ENCODE data around the gene BEND5.

The BEND5 gene

GRCh38 chr1:48691429-48692001, 85.2 kb downstream of the BEND5 start:
- H3K9ac ChIP-seq (ENCODE audit: low read depth, low read length) = no peak overlapping the region
- H3K9me3 ChIP-seq (ENCODE audit: insufficient read depth, low read depth, low read length) = no peaks in the 10 kb centered on the region
- H3K27ac ChIP-seq (ENCODE audit: low read length) = no peak overlapping the region
- no peaks in the 10 kb centered on the region for H3K27me3 ChIP-seq (ENCODE audit: insufficient read depth, low read length)
- no peaks in the 10 kb centered on the region for H3K4me1 ChIP-seq (ENCODE audit: insufficient read depth, low read length)
- no peaks in the 10 kb centered on the region for H3K36me3 ChIP-seq (ENCODE audit: insufficient read depth, low read depth, low read length)
- H3K4me3 ChIP-seq (ENCODE audit: low read length) = no peak overlapping the region

DNA sequence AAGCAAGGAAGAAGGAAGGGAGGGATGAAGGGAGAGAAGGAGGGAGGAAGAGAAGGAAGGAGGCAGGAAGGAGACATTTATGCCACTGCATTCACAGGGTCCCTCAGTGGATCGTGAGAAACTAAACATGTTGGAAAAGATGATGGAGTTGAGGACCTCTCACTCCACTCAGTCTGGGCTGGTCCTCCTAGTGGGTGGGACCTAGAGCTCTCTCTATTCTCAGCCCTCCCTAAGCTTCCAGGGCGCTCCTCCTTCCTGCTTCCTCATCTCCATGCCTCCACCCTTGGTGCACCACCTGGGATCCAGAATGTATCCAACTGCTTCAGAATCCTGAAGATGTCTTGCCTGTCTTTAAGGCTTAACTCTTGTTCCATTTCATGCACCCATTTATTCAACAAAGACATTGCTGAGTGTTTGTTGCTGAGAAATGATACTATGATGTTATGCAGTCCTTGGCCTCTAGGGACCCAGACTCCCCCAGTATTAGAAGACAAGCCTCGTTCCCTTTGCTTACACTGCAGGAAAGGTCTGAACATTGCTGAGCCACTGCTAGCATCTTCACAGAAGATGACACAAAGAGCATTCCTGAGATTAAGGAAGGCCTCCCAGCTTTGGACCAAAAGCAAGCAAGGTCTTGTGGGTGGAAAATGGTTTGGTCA, 88.5 kb downstream of the BEND5 start:
- no peaks in the 10 kb centered on the region for H3K4me1 ChIP-seq (ENCODE audit: insufficient read depth, low read length)
- H3K4me3 ChIP-seq (ENCODE audit: low read length) = no peak overlapping the region
- H3K27me3 ChIP-seq (ENCODE audit: insufficient read depth, low read length) = no peaks in the 10 kb centered on the region
- H3K9me3 ChIP-seq (ENCODE audit: insufficient read depth, low read depth, low read length) = no peaks in the 10 kb centered on the region
- no peak overlapping the region for H3K27ac ChIP-seq (ENCODE audit: low read length)
- H3K9ac ChIP-seq (ENCODE audit: low read depth, low read length) = no peak overlapping the region
- no peaks in the 10 kb centered on the region for H3K36me3 ChIP-seq (ENCODE audit: insufficient read depth, low read depth, low read length)

- Histone ChIP-seq H3K27ac (ENCODE audit: low read length) (no peak overlapping the region), H3K9ac (ENCODE audit: low read depth, low read length) (no peak overlapping the region), H3K27me3 (ENCODE audit: insufficient read depth, low read length) (no peaks in the 10 kb centered on the region), H3K36me3 (ENCODE audit: insufficient read depth, low read depth, low read length) (no peaks in the 10 kb centered on the region), H3K9me3 (ENCODE audit: insufficient read depth, low read depth, low read length) (no peaks in the 10 kb centered on the region), H3K4me1 (ENCODE audit: insufficient read depth, low read length) (no peaks in the 10 kb centered on the region), H3K4me3 (ENCODE audit: low read length) (no peak overlapping the region)
Observed at GRCh38 chr1:48687282-48688045, 89.2 kb downstream of the BEND5 start.

GRCh38 chr1:48686159-48686558, 90.5 kb downstream of the BEND5 start:
- H3K9ac ChIP-seq (ENCODE audit: low read depth, low read length) = no peak overlapping the region
- H3K36me3 ChIP-seq (ENCODE audit: insufficient read depth, low read depth, low read length) = no peaks in the 10 kb centered on the region
- H3K9me3 ChIP-seq (ENCODE audit: insufficient read depth, low read depth, low read length) = no peaks in the 10 kb centered on the region
- H3K27me3 ChIP-seq (ENCODE audit: insufficient read depth, low read length) = no peaks in the 10 kb centered on the region
- H3K4me3 ChIP-seq (ENCODE audit: low read length) = no peak overlapping the region
- peaks cover 8% of the 10 kb centered on the region; the same call in 1 of the 2 replicates for H3K4me1 ChIP-seq (ENCODE audit: insufficient read depth, low read length)
- no peak overlapping the region for H3K27ac ChIP-seq (ENCODE audit: low read length)

DNA sequence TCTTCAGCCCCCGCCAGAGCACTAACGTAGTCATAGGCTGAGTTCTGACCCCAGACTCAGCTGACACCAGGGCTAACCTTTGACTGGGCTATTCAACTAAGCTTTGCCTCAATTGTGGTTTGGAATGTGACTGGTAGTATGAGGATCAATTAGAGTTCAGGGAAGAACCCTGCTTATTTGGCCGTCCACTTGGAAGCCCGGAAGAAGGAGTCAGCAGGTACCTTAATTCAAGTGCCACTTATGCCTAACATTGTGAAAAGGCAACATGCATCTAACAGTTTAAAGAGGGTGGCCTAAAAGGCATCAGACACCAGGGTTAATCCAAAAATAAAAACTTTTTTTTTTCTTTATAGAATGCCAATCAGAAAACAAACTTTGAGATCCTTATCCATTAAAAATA, 92.3 kb downstream of the BEND5 start:
- no peak overlapping the region for H3K4me3 ChIP-seq (ENCODE audit: low read length)
- no peak overlapping the region for H3K9ac ChIP-seq (ENCODE audit: low read depth, low read length)
- H3K27ac ChIP-seq (ENCODE audit: low read length) = no peak overlapping the region
- no peaks in the 10 kb centered on the region for H3K36me3 ChIP-seq (ENCODE audit: insufficient read depth, low read depth, low read length)
- H3K4me1 ChIP-seq (ENCODE audit: insufficient read depth, low read length) = peaks cover 8% of the 10 kb centered on the region; the same call in 1 of the 2 replicates
- no peaks in the 10 kb centered on the region for H3K27me3 ChIP-seq (ENCODE audit: insufficient read depth, low read length)
- no peaks in the 10 kb centered on the region for H3K9me3 ChIP-seq (ENCODE audit: insufficient read depth, low read depth, low read length)

GRCh38 chr1:48683839-48684238, 92.9 kb downstream of the BEND5 start:
- no peaks in the 10 kb centered on the region for H3K27me3 ChIP-seq (ENCODE audit: insufficient read depth, low read length)
- peaks cover 8% of the 10 kb centered on the region; the same call in 1 of the 2 replicates for H3K4me1 ChIP-seq (ENCODE audit: insufficient read depth, low read length)
- H3K9me3 ChIP-seq (ENCODE audit: insufficient read depth, low read depth, low read length) = no peaks in the 10 kb centered on the region
- no peak overlapping the region for H3K9ac ChIP-seq (ENCODE audit: low read depth, low read length)
- no peaks in the 10 kb centered on the region for H3K36me3 ChIP-seq (ENCODE audit: insufficient read depth, low read depth, low read length)
- no peak overlapping the region for H3K4me3 ChIP-seq (ENCODE audit: low read length)
- H3K27ac ChIP-seq (ENCODE audit: low read length) = no peak overlapping the region

- Histone ChIP-seq H3K36me3 (ENCODE audit: insufficient read depth, low read depth, low read length) (no peaks in the 10 kb centered on the region), H3K4me3 (ENCODE audit: low read length) (no peak overlapping the region), H3K9me3 (ENCODE audit: insufficient read depth, low read depth, low read length) (no peaks in the 10 kb centered on the region), H3K27me3 (ENCODE audit: insufficient read depth, low read length) (no peaks in the 10 kb centered on the region), H3K27ac (ENCODE audit: low read length) (no peak overlapping the region), H3K4me1 (ENCODE audit: insufficient read depth, low read length) (peaks cover 8% of the 10 kb centered on the region; the same call in 1 of the 2 replicates), H3K9ac (ENCODE audit: low read depth, low read length) (no peak overlapping the region)
Observed at GRCh38 chr1:48681476-48682305, 95.0 kb downstream of the BEND5 start.

DNA sequence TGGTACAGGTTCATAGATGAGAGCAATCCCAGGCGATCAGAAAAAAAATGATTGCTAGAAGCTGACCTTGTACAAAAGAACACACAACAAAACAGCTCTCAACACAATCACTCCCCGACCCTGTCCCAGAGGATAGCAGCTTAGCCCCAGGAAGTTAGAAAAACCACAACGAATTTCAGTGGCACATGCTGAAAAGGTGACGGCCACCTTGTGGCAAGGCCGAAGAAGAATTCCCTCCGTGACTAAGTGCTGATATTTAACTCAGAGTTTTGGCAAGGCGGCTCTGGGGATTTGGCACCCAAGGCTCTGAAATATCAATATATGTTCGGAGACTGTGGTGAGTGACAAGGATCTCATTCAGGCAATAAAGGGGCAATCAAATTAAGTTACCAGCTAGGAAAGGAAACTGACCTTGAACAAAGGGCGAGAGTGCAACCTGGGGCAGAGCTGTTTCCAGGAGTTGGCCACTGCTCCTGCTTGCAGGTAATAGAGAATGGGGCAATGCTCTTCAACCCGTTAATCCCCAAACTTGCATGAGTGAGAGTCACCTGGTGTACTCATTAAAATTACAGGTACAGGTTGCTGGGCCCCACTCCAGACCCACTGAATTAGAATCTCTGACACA, 96.2 kb downstream of the BEND5 start:
- no peak overlapping the region for H3K4me3 ChIP-seq (ENCODE audit: low read length)
- H3K36me3 ChIP-seq (ENCODE audit: insufficient read depth, low read depth, low read length) = no peaks in the 10 kb centered on the region
- no peak overlapping the region for H3K9ac ChIP-seq (ENCODE audit: low read depth, low read length)
- no peaks in the 10 kb centered on the region for H3K27me3 ChIP-seq (ENCODE audit: insufficient read depth, low read length)
- no peak overlapping the region for H3K27ac ChIP-seq (ENCODE audit: low read length)
- H3K9me3 ChIP-seq (ENCODE audit: insufficient read depth, low read depth, low read length) = no peaks in the 10 kb centered on the region
- H3K4me1 ChIP-seq (ENCODE audit: insufficient read depth, low read length) = peaks cover 8% of the 10 kb centered on the region; the same call in 1 of the 2 replicates

DNA sequence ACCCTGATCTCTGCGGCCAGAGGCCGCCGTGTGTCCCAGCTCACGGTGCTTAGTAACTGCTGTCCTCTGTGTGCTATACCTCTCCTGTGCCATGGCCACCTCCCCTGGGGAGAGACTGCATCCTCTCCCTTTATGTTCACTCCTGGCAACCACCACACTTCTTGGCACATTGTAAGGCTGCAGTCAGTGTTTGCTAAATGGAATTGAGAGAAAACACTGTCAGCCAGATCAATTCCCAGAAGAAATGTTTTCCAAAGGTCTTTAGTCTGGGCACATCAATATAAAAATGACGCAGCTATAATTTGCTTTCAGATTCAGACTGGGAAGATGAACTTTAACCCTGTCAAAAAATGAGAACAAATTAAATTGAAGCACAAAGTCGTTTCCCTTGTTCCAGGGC, 96.8 kb downstream of the BEND5 start:
- H3K36me3 ChIP-seq (ENCODE audit: insufficient read depth, low read depth, low read length) = no peaks in the 10 kb centered on the region
- no peak overlapping the region for H3K4me3 ChIP-seq (ENCODE audit: low read length)
- no peak overlapping the region for H3K9ac ChIP-seq (ENCODE audit: low read depth, low read length)
- H3K4me1 ChIP-seq (ENCODE audit: insufficient read depth, low read length) = peaks cover 8% of the 10 kb centered on the region; the same call in 1 of the 2 replicates
- H3K9me3 ChIP-seq (ENCODE audit: insufficient read depth, low read depth, low read length) = no peaks in the 10 kb centered on the region
- H3K27ac ChIP-seq (ENCODE audit: low read length) = no peak overlapping the region
- no peaks in the 10 kb centered on the region for H3K27me3 ChIP-seq (ENCODE audit: insufficient read depth, low read length)

DNA sequence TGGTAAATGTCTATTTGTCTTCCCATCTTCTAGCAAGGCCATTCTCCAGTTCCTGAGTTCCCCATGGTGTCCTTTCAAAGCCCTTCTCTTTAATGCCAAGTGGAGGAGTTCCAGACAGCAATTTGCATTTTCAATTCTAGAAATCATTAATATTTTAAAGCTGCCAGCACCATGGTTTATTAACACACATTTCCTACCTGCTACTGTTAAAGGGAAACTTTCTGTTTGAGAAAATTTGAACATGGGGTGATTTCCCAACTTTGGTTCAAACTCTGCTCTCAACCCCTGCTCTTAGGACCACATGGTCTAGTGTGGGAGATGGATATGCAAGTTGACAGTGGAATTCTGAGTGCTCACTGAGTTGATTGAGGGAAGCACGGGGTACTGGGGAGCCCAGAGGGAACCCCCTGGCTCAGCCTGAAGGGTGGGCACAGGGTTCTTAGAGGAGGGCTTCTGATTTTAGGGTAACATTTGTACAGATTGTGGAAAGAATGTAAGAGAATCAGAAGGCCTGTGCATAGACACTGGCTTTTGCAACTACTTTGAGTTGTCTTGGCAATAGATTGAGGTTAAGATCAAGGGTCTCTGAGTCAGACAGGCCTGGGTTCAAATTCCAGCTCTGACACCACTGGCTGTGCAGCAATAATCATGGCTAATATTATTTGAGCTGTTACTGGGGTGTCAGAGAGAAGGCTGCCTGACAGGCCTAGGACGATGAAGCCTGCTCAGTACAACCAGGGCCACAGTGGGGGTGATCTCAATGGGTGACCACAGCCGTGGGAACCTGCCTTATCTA, 97.8 kb downstream of the BEND5 start:
- Histone ChIP-seq H3K27ac (ENCODE audit: low read length) (no peak overlapping the region), H3K9me3 (ENCODE audit: insufficient read depth, low read depth, low read length) (no peaks in the 10 kb centered on the region), H3K4me3 (ENCODE audit: low read length) (no peak overlapping the region), H3K27me3 (ENCODE audit: insufficient read depth, low read length) (no peaks in the 10 kb centered on the region), H3K36me3 (ENCODE audit: insufficient read depth, low read depth, low read length) (no peaks in the 10 kb centered on the region), H3K4me1 (ENCODE audit: insufficient read depth, low read length) (peaks cover 10% of the 10 kb centered on the region; the same call in 1 of the 2 replicates), H3K9ac (ENCODE audit: low read depth, low read length) (no peak overlapping the region)

Measured in iPS-20b (cell line).